Measurements from ENCODE around the gene COG8.

Gene COG8

GRCh38 chr16:69351309-69352027 is 12.1 kb upstream of the COG8 start, which contains the start of gene TMED6:
Gene TMED6, minus strand, starts transcription at chr16:69351786. Its CDS starts 33 bp downstream, at chr16:69351753.
- TF ChIP-seq CTCF (IDR thresholded peaks at IDR 0.05), result no peak
- H3K4me1 ChIP-seq (ENCODE audit: control insufficient read depth in 1 of 2, insufficient read depth in 1 of 2, low read depth in 1 of 2, low read length in 1 of 2), result no peaks in the 10 kb centered on the region
- H3K36me3 ChIP-seq, result peaks cover 53% of the 10 kb centered on the region
- no peaks in the 10 kb centered on the region for H3K9me3 ChIP-seq
- no peak within 1 kb of the TSS for H3K27ac ChIP-seq
- no peak within 1 kb of the TSS for H3K4me3 ChIP-seq (ENCODE audit: low read depth in 1 of 2, low read length in 1 of 2)
- H3K27me3 ChIP-seq, result no peaks in the 10 kb centered on the region

- H3K4me1 ChIP-seq (ENCODE audit: control insufficient read depth in 1 of 2, insufficient read depth in 1 of 2, low read depth in 1 of 2, low read length in 1 of 2), result no peaks in the 10 kb centered on the region
- H3K27me3 ChIP-seq, result no peaks in the 10 kb centered on the region
- no peaks in the 10 kb centered on the region for H3K9me3 ChIP-seq
- H3K4me3 ChIP-seq (ENCODE audit: low read depth in 1 of 2, low read length in 1 of 2), result no peak overlapping the region
- TF ChIP-seq CTCF (IDR thresholded peaks at IDR 0.05), result no peak
- no peak overlapping the region for H3K27ac ChIP-seq
- H3K36me3 ChIP-seq, result peaks cover 44% of the 10 kb centered on the region
These were observed 11.3 kb upstream of the COG8 start for GRCh38 chr16:69350536-69351133.

DNA sequence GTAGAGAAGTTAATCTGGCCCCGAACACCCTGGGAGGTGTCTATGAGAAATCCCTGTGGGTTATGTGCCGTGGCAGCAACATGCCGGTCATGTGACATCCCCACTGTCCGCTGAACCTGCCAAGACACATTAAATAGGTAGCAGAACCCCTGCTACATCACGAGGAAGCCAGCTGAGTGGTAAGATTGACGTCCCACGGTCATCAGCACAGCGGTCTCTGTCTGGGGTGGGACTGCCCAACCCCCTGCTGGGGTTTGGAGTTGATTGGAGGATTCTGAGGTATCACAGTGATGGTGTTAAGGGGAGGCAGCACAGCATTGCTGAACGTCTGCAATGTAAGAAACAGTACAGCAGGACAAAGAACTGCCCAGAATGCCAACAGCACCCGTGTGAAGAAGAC is 10.2 kb upstream of the COG8 start:
- H3K9me3 ChIP-seq, result no peaks in the 10 kb centered on the region
- no peaks in the 10 kb centered on the region for H3K27me3 ChIP-seq
- TF ChIP-seq CTCF (IDR thresholded peaks at IDR 0.05), result no peak
- H3K27ac ChIP-seq, result no peak overlapping the region
- peaks cover 34% of the 10 kb centered on the region for H3K36me3 ChIP-seq
- no peak overlapping the region for H3K4me3 ChIP-seq (ENCODE audit: low read depth in 1 of 2, low read length in 1 of 2)
- H3K4me1 ChIP-seq (ENCODE audit: control insufficient read depth in 1 of 2, insufficient read depth in 1 of 2, low read depth in 1 of 2, low read length in 1 of 2), result no peaks in the 10 kb centered on the region

DNA sequence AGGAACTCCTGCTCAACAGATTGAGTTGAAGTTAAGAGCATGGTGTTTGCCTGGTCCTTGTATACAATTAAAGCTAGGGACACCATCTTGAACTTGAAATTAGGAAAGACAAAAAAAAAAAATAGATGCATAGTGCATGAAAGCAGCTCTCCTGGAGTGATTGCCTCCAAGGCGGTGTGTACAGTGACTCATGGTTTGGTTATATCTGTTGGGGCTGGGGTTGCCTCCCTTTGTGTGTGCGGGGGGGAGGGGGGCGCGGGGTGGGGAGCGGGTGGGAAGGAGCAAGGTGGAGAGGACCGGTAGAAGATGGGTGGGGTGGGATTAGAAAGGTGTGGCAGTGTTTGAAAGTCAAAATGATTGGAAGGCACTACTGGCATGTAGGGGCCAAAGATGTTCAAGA is 8.9 kb upstream of the COG8 start:
- no peak overlapping the region for H3K4me3 ChIP-seq (ENCODE audit: low read depth in 1 of 2, low read length in 1 of 2)
- peaks cover 34% of the 10 kb centered on the region for H3K36me3 ChIP-seq
- H3K4me1 ChIP-seq (ENCODE audit: control insufficient read depth in 1 of 2, insufficient read depth in 1 of 2, low read depth in 1 of 2, low read length in 1 of 2), result no peaks in the 10 kb centered on the region
- no peak overlapping the region for H3K27ac ChIP-seq
- H3K9me3 ChIP-seq, result no peaks in the 10 kb centered on the region
- no peak for TF ChIP-seq CTCF (IDR thresholded peaks at IDR 0.05)
- no peaks in the 10 kb centered on the region for H3K27me3 ChIP-seq

GRCh38 chr16:69346683-69347082 is 7.3 kb upstream of the COG8 start:
- Histone ChIP-seq H3K4me3 (ENCODE audit: low read depth in 1 of 2, low read length in 1 of 2) (no peak overlapping the region), H3K4me1 (ENCODE audit: control insufficient read depth in 1 of 2, insufficient read depth in 1 of 2, low read depth in 1 of 2, low read length in 1 of 2) (no peaks in the 10 kb centered on the region), H3K36me3 (peaks cover 31% of the 10 kb centered on the region), H3K27me3 (no peaks in the 10 kb centered on the region), H3K9me3 (no peaks in the 10 kb centered on the region), H3K27ac (no peak overlapping the region)
- TF ChIP-seq CTCF (IDR thresholded peaks at IDR 0.05), result no peak
